HG03175 (cell line): ENCODE measurements around the gene ASTE1.
"Not testable (repeated sequence)": the region's sequence is repeated elsewhere in the genome, so short reads cannot be mapped to it uniquely, and the experiment has no call there.

ENCODE experiments used
- ATAC-seq: cut with Tn5 transposase; IDR thresholded peaks from one replicate; pipeline ENCODE4 v1.9.1; 2021; ENCODE audit warnings: mild to moderate bottlenecking, moderate library complexity; ENCODE audit not compliant: unreplicated experiment

Gene ASTE1, protein sequence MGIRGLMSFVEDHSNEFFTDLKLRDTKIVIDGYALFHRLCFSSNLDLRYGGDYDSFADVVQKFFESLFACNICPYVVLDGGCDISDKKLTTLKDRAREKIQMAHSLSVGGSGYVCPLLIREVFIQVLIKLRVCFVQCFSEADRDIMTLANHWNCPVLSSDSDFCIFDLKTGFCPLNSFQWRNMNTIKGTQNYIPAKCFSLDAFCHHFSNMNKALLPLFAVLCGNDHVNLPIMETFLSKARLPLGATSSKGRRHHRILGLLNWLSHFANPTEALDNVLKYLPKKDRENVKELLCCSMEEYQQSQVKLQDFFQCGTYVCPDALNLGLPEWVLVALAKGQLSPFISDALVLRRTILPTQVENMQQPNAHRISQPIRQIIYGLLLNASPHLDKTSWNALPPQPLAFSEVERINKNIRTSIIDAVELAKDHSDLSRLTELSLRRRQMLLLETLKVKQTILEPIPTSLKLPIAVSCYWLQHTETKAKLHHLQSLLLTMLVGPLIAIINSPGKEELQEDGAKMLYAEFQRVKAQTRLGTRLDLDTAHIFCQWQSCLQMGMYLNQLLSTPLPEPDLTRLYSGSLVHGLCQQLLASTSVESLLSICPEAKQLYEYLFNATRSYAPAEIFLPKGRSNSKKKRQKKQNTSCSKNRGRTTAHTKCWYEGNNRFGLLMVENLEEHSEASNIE

DNA sequence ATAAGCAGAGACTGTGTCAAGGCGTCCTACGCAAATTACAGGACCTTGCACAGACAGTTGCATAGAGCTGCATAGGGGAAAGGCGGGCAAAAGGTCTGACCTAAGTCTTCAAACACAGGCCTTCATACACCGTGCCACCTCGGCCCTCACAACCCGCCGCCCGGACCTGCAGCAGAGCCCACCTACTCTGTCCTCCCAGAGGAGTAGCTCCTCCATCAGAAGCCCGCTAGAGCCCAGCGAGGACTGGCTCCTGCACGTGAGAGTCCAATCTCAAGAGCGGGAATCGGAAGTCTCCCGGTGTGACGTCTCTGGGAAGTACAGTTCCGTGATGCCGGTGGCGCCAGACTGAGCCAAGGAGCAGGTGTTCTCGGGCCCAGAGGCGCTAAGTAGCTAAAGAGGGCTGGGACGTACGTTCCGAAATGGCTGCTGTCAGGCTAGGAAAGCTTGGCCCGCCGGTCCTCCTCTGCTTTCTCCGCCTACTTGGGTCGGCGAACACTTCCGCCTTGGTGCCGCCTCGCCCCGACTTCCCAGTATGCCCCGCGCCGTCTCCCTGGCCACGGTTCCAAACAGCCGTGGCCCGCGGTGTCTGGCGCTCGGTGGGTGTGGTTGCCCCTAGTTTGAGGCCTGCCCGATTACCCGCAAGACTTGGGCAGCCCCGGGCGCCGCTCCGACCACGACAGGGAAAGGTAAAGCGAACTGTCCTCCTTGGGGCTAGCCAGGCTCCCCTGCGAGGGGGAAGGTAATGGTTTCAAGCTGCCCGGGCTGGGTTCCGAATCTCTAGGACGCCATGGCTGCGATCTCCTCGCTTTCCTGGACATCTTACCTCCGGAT lies at the start of gene ASTE1, which contains the start of gene NEK11:
ASTE1 (minus strand) TSS at position 505 of the 831 bp plus-strand sequence. CDS start 1,519 bp downstream, outside the sequence.
NEK11 (plus strand) TSS at position 557 of the 831 bp plus-strand sequence. CDS start 2,832 bp downstream, outside the sequence.
- peak; percentile 99 for ATAC-seq

DNA sequence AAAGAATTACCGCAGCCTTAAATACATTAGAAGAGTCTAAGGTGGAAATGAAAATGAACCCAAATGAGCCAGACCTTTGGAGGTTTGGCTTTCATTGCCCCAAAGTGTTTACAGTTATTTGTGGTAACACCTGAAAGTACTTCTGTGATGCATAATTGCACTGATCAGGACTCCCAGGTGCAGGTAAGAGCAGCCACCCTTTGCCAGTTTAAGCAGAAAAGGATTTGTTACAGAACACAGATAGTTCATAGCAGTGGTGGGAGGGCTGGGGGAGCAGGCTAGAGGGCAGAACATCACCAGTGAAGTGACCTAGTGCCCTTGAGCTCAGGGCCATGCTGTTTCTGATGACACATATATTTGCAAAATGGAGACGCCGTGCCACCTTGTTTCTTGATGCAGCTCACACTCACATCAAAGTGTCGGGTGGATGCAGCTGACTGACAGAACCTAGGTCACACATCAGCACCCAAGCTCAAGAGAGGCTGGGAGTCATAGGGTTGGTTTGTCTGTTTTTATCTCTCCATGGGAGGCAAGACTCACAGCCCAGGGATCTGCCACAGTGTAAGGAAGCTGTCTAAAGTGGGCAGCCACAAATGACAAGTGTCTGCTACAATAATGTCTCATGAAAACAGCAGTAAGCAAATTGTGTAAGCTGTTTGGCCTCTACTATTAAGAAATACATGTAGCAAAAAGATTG lies 49.2 kb upstream of the ASTE1 start:
- ATAC-seq = no peak

DNA sequence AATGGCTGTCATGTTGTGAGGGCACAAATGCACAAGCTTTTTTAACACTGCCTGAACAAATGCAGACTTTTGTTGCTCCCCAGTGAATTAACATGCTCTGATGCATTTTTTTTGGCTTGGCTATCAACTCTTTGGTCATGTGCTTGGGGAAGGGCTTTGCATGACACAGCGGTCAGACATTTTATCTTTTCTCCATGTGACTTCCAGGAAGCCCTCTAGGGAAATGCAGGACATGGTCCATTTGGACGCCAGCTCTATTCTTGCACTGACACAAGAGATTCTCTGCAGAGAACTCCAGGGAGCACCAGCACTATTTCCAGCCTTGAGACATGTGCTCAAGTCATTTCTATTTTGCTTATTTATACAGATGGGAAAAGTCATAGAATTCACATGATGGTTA lies 46.2 kb upstream of the ASTE1 start:
- no peak for ATAC-seq

DNA sequence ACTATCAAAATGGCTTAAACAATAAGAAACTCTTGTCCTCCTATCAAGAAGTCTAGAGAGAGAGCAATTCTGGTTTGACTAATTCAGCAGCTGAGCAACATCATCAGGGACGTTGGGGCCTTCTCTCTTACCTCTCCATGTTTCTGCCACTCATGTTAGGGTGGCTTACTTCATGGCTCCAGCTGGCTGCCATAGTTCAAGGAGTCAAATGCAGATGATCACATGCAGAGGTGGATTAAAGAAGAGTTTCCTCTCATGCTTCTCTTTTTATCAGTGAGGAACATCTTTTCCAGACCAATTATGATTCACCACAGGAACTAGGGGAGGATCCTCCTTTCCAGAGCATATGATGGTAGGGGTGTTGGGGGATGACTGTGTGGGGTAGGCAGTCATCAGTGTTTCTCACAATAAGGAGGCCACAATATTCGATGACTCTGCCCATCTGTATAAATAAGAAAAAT lies 45.5 kb upstream of the ASTE1 start:
- ATAC-seq = no peak

DNA sequence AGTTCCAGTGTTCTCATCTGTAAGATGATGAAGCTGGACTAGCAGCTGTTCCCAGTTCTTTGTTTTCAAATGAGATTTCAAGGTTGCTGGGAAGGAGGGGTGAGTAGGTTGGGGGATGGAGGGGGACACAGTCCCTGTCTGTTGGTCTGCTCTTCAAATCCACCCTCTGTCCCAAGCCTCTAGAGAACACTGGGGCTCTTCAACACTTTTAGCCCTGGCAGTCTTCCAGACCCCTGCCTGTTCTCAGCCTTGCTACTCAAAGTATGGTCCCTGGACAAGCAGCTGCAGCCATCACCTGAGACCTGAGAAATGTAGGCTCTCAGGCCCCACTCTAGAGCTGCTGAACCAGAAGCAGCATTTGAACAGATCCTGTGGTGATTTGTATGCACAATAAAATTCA lies 41.4 kb upstream of the ASTE1 start:
- ATAC-seq = no peak

DNA sequence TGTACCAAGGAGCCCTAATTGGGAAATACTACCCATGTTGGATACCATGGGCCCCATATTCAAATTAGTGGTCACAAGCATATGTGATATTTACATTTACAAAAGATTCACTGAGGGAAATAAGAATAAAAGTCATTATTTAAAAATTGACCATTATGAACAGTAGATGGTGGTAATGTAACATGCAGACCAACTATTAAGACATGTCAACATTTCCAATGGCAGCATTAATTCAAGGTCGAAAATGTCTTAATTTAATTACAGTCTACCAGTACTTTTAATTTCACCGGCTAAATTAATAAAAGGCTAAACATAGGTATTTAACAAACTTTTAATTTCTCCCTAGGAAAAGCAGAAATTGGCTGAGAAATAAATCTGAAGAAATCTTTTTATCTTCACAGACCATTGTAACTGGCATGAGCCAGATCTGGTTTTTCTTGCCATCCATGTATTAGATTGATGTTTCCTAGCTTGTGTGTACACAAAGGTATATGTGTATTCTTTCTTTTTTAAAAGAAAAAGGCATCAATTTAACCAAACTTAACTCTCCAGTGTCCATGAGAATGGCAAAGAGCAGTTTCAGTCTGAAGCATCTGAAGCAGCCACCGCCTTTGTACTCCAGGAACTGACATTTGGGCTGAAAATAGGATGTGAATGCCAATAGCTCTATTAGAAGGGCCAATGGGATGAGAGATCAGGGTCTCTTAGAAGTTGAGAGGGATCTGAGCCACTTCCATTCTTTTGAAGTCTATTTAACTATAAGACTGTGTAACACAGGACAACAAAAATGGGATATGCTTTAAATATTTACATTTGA lies 26.6 kb upstream of the ASTE1 start:
- no peak for ATAC-seq

DNA sequence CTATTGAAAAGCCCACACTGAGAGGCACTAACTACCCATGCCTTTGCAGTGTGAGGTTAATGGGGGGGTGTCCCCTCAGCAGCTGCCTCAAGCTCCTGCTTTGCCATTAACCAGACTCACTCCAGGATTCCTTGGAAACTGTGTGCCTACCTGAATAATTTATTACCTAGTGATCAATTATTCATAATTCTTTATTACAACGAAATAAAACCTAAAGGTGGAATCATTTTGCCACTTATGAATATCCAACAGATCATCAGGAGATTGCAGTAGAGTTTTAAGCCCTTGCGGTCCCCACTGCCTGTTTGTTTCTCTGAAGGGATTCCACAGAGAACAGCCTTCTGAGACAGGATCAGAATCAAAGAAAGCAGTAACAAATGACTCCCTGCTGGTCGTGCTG lies 23.4 kb upstream of the ASTE1 start:
- ATAC-seq = no peak

DNA sequence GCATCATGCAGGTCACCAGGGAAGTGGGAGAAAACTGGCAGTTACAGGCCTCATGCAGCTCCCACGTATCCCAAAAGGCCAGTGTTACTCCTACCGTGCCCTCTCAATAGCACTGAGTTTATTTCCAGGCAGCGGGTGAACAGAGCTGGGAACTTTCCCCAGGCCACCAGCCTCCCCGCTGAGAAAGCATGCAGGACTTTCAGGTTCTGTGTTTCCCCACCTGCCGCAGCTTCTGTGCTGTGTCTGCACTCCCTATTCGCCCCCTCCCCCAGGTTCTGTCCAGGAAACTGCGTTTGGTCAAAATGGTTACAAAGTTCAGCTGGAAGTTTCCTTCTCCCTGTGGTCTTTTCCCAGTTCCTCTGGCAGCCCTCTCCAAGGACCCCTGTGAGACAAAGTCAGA lies 21.4 kb upstream of the ASTE1 start:
- no peak for ATAC-seq

DNA sequence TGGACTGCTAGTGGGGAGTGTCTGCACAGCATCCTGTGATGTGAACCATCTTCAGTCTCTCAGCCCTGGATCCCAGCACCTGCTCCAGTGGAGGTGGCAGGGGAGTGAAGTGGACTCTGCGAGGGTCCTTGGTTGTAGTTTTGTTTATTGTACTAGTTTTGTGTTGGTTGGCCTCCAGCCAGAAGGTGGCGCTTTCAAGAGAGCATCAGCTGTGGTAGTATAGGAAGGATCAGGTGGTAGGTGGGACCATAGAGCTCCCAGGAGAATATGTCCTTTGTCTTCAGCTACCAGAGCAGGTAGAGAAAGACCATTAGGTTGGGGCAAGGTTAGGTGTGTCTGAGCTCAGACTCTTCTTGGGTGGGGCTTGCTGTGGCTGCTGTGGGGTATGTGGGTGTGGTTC lies 21.0 kb upstream of the ASTE1 start:
- ATAC-seq = no peak

DNA sequence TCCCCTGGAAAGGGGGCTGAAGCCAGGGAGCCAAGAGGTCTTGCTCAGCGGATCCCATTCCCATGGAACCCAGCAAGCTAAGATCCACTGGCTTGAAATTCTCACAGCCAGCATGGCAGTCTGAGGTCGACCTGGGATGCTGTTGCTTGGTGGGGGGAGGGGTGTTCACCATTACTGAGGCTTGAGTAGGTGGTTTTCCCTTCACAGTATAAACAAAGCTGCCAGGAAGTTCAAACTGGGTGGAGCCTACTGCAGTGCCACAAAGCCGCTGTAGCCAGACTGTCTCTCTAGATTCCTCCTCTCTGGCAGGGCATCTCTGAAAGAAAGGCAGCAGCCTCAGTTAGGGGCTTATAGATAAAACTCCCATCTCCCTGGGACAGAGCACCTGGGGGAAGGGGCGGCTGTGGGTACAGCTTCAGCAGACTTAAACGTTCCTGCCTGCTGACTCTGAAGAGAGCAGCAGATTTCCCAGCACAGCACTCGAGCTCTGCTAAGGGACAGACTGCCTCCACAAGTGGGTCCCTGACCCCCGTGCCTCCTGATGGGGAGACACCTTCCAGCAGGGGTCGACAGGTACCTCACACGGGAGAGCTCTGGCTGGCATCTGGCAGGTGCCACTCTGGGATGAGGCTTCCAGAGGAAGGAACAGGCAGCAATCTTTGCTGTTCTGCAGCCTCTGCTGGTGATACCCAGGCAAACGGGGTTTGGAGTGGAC lies 15.8 kb upstream of the ASTE1 start:
- ATAC-seq = not testable (repeated sequence)

DNA sequence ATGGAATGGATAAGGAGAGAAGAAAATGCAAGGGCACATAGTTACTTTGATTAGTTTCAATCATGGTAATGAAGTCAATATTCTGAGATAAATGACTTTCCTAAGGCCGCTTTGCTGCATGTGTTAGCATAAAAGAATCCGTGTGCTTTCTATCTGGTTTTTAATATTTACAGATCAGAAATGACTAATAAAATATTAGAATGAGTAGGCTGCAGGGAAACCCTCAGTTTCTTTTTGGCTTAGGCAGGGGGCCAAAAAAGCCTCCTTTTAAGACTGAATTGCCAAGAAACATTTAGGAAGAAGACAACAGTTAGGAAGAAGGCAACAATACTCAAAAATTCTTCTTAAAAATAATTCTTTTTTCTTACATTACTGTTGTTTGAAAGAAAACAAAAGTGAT lies 11.7 kb upstream of the ASTE1 start:
- no peak for ATAC-seq

DNA sequence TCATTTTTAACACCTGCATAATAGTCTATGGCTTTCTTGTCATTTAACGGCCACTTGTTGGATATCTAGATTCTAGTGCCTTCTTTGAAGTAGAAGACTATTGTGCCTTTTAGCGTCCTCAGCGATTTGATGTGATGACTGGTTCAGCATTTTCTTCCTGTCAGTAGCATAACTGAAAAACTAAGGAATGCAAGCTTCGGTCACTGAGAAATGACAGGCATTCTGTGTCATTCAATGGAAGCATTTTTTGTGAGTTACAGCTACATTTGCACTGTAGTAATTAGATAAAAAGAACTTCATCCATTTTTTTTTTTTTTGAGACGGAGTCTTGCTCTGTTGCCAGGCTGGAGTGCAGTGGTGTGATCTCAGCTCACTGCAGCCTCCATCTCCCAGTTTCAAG lies 10.4 kb upstream of the ASTE1 start:
- no peak for ATAC-seq

DNA sequence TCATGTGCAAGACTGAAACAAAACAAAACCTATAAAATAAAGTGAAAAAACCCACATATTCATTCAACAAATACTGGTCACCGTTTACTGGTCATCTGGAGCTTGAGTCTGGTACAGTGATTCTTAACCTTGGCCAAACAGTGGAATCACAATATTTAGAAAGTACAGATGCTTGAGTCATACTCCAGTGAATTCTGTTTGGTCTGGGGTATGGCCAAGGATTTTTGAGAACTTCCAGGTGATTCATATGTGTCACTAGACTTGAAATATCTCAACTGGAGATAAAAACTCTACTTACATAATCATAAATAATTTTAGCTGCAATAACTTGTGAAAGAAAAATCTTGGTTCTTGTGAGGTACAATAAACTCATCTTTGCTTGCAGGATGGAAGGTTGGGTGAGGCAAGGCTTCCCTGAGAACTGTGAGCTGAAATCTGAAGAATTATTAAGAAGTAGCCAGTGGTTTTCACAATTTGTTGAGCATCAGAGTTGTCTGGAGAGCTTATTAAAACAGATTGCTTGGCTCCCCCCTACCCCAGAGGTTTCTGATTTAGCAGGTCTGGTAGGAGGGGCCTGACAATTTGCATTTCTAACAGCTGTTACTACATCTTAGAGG lies 9.7 kb upstream of the ASTE1 start:
- ATAC-seq = no peak

DNA sequence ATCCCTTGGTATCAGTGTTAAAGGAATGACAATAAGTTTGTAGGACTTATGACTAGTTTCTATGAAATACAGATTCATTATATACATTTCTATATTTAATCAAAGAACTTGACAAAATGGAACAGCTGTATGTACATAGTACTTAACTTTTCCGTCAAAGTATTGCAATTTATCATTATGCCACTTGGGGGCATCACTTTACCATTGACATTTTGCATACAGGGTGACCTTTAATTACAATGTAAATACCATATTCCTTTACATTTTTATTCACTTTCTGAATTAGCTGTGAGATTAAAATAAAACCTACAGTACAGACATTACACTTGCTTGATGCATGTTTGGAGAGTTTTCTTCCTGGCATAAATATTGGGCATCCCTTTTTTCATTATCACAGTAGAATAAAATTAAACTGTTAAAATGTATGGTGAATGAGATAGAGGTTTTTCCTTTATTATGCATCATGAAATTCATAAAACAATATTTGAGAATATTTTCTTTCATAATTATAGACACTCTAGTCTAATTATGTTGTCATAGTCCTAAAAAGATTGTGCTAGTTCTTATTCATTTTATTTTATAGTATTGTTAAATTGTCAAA lies 7.0 kb upstream of the ASTE1 start:
- peak; percentile 85 for ATAC-seq

DNA sequence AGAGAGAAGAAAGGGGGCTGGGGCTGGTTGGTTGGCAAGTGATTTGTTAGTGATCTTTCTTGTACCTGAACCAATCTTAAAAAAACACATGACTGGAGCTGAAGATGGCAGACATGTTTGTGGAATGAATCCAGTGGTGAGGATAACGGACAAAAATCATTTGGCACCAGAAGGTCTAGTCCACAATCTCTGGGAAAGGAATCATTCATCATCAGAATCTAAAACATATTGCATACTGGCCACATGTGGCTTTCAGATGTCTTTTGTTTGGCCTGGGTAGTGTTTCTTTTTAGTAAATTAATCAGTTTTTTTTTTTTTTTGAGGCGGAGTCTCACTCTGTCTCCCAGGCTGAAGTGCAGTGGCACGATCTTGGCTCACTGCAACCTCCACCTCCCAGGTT lies 5.0 kb upstream of the ASTE1 start:
- no peak for ATAC-seq

DNA sequence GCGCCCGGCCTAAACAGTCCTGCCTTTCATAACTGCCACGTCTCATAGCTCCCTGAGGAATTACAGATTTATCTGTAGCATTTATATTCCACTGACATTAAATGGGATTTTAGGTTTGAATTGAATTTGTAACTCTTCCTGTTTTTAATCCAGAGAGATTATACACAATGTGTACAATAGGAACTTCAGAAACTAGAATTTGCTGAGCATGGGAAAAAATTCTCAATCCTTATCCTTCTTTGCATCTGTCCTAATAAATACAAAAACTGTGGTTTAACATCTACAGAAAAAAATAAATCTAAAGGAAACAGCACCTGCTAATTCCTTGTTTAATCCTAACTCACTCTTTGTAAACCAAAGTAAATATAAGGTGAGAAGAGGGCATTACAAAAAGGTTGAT lies 2.2 kb upstream of the ASTE1 start:
- no peak for ATAC-seq

DNA sequence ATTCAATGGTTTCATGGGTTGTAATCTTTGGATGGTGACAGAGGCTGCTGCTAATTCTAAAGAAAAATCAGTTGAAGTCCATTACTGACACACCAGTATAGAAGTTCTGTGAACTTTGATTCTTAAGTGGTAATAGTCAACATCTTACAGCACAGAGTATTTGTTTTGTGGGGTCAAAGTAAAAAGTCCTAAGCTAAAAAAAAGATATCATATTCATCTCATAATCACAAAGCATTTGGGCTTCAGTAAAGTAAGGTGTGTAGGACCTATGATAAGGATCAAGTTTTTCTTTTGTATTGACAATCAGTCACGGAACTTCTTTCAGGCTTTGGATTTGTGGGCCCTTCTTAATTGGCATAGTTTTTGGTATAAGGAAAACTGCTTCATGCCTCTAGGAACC lies 1.1 kb downstream of the ASTE1 start:
- ATAC-seq = no peak

DNA sequence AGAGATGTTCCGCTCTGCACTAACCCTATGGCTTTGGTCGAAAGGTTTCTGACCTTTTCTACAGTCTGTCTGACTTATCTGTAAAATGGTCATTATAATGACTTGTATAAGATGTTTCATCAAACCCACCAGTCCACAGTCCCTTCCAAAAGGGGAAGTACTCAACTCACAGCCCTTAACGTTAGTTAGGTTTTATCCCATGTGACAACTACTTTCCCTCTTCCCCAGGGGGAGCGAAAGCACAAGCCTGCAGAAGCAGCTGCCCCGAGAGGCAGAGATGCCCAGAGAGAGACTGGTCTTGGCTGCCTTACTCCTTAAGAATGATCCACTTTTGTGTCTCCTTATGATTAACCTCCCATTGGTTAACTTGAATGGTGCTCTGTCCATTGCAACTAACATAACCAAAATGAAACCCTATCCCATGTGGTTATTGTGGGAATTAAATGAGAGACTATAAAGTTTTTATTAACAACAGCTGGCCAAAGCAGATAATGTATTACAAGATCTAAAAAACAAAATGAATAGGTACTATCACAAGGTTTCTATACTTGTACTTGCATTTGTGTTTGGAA lies 6.4 kb downstream of the ASTE1 start:
- no peak for ATAC-seq
